Measurements from ENCODE around the gene EPHA7. TPM values are rescaled to one million over a fixed set of nuclear protein-coding genes. Genes with fewer than 3 reads are reported as not detected.

EPHA7 gene
- total RNA-seq, 6 experiments from 2014 or later, result 0.03 TPM; not detected in 5

- TF ChIP-seq CTCF (IDR thresholded peaks at IDR 0.05), result no peak
- Mint-ChIP-seq H3K4me1 (ENCODE audit: low read depth) (no peaks in the 10 kb centered on the region), H3K27ac (no peak overlapping the region), H3K27me3 (ENCODE audit: insufficient read depth) (no peaks in the 10 kb centered on the region), H3K36me3 (ENCODE audit: low read depth) (no peaks in the 10 kb centered on the region), H3K9me3 (peaks cover 31% of the 10 kb centered on the region), H3K4me3 (no peak overlapping the region)
- DNase-seq, result no peak
These were observed 68.1 kb downstream of the EPHA7 start for GRCh38 chr6:93351222-93351621.

DNA sequence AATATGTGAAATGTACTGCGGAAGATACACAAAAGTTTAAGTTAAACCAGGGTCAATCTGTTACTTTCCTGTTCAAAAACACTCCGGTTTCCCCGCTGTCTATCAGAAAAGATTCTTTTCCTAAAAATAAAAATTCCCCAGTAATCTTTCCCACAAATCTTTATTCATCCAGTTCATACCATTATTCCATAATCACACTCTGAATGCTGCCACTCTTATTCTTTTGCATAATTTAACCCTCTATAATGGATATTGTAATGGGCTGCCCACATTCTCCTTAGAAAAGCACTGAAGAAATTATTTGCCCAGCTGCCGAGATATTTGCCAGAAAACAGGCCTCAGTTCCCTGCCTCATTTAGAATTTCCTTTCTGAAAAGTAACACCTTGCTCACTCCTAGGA lies 68.6 kb downstream of the EPHA7 start:
- peaks cover 27% of the 10 kb centered on the region for H3K9me3 Mint-ChIP-seq
- H3K4me1 Mint-ChIP-seq (ENCODE audit: low read depth), result no peaks in the 10 kb centered on the region
- no peak overlapping the region for H3K27ac Mint-ChIP-seq

GRCh38 chr6:93344333-93344835 lies 75.0 kb downstream of the EPHA7 start:
- no peak for TF ChIP-seq CTCF (IDR thresholded peaks at IDR 0.05)
- no peak for DNase-seq
- no peaks in the 10 kb centered on the region for H3K27me3 Mint-ChIP-seq (ENCODE audit: insufficient read depth)
- H3K4me1 Mint-ChIP-seq (ENCODE audit: low read depth), result no peaks in the 10 kb centered on the region
- H3K4me3 Mint-ChIP-seq, result no peak overlapping the region
- H3K36me3 Mint-ChIP-seq (ENCODE audit: low read depth), result no peaks in the 10 kb centered on the region
- H3K9me3 Mint-ChIP-seq, result peaks cover 17% of the 10 kb centered on the region
- H3K27ac Mint-ChIP-seq, result no peak overlapping the region

More for the DNA sequence above, 68.6 kb downstream of the EPHA7 start:
- no peak for DNase-seq
- no peak for TF ChIP-seq CTCF (IDR thresholded peaks at IDR 0.05)
- no peaks in the 10 kb centered on the region for H3K27me3 Mint-ChIP-seq (ENCODE audit: insufficient read depth)
- no peaks in the 10 kb centered on the region for H3K36me3 Mint-ChIP-seq (ENCODE audit: low read depth)
- H3K4me3 Mint-ChIP-seq, result no peak overlapping the region

DNA sequence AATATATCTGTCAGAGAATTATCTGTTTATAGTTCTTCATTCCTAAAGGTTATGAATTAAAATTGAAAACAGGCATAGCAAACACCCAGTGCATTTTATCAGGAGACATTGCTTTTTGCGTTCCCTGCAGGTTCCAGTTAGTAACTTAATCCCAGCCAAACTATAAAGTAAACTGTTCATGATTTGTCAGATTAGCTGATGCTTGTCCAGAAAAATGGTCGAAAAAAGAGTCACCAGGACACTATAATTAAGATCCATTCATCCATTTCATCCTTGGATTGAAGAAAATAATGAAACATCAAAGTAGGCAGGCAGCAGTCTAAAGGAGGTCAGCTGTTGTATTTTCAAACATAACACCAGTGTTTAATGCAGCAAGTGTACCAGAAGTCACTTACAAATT lies 75.9 kb downstream of the EPHA7 start:
- H3K27ac Mint-ChIP-seq, result no peak overlapping the region
- DNase-seq, result no peak
- H3K4me3 Mint-ChIP-seq, result no peak overlapping the region
- no peak for TF ChIP-seq CTCF (IDR thresholded peaks at IDR 0.05)
- H3K36me3 Mint-ChIP-seq (ENCODE audit: low read depth), result no peaks in the 10 kb centered on the region
- peaks cover 17% of the 10 kb centered on the region for H3K9me3 Mint-ChIP-seq
- H3K27me3 Mint-ChIP-seq (ENCODE audit: insufficient read depth), result no peaks in the 10 kb centered on the region
- H3K4me1 Mint-ChIP-seq (ENCODE audit: low read depth), result no peaks in the 10 kb centered on the region

DNA sequence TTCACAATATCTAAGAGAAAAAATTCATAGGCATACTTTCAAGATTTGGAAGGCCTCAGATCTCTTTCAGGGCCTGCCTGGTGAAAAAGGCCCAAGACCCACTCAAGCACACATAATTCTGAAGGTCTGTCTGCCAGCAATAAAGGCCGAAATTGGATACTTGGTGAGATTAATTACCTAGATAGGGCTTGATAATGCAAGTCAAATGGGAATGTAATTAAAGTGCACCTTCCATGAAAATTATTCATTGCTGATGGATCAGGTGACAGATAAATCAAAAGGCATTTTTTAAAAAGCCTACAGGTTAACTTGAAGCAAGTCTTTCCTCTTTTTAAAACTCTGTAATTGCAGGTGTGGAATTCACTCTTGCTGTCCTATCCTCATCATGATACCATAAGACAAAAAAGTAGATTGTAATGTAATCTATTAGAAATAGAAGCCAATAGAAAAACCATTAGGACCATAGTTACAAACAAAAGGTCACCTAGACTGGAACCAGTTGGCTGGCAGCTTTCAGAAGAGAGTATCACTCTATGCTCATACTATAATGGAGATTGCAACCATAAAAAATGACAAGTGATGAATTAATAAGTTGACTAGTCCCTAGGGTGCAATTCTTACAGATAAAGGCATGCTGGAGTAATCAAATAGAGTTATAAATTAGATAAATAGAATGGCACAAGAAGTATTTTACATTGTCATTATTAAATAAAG lies 77.3 kb downstream of the EPHA7 start:
- no peak for TF ChIP-seq CTCF (IDR thresholded peaks at IDR 0.05)
- no peaks in the 10 kb centered on the region for H3K36me3 Mint-ChIP-seq (ENCODE audit: low read depth)
- no peaks in the 10 kb centered on the region for H3K4me1 Mint-ChIP-seq (ENCODE audit: low read depth)
- no peak for DNase-seq
- H3K27me3 Mint-ChIP-seq (ENCODE audit: insufficient read depth), result no peaks in the 10 kb centered on the region
- peaks cover 16% of the 10 kb centered on the region for H3K9me3 Mint-ChIP-seq
- H3K27ac Mint-ChIP-seq, result no peak overlapping the region
- H3K4me3 Mint-ChIP-seq, result no peak overlapping the region
